IPS-15b (cell line): ENCODE data around the gene ZNF782.
"Not testable (repeated sequence)": the region's sequence is repeated elsewhere in the genome, so short reads cannot be mapped to it uniquely, and the experiment has no call there.

Source experiments
- H3K27me3 ChIP-seq: one replicate; pipeline ENCODE4 v1.6.1; 2013; ENCODE audit warnings: low read length; ENCODE audit not compliant: control insufficient read depth, insufficient read depth
- H3K36me3 ChIP-seq: one replicate; pipeline ENCODE4 v1.6.1; 2013; ENCODE audit warnings: low read length; ENCODE audit not compliant: control insufficient read depth, insufficient read depth
- H3K4me1 ChIP-seq: one replicate; pipeline ENCODE4 v1.6.1; 2013; ENCODE audit warnings: mild to moderate bottlenecking, low read length; ENCODE audit not compliant: control insufficient read depth, insufficient read depth
- H3K4me3 ChIP-seq: one replicate; pipeline ENCODE4 v1.5.1; 2013; ENCODE audit warnings: low read depth, low read length
- H3K9ac ChIP-seq: one replicate; pipeline ENCODE4 v1.6.1; 2013; ENCODE audit warnings: low read depth, mild to moderate bottlenecking, low read length
- H3K9me3 ChIP-seq: one replicate; pipeline ENCODE4 v1.6.1; 2013; ENCODE audit warnings: mild to moderate bottlenecking, low read length; ENCODE audit not compliant: control insufficient read depth, insufficient read depth

Gene ZNF782

GRCh38 chr9:96871176-96871575 is 16.9 kb upstream of the ZNF782 start:
- Histone ChIP-seq H3K4me1 (peaks cover 2% of the 10 kb centered on the region), H3K36me3 (no peaks in the 10 kb centered on the region), H3K9ac (no peak overlapping the region), H3K27me3 (peaks cover 21% of the 10 kb centered on the region), H3K9me3 (no peaks in the 10 kb centered on the region), H3K4me3 (no peak overlapping the region)

- no peaks in the 10 kb centered on the region for H3K9me3 ChIP-seq
- H3K9ac ChIP-seq: no peak overlapping the region
- H3K27me3 ChIP-seq: peaks cover 7% of the 10 kb centered on the region
- H3K4me3 ChIP-seq: no peak overlapping the region
- H3K36me3 ChIP-seq: no peaks in the 10 kb centered on the region
- no peaks in the 10 kb centered on the region for H3K4me1 ChIP-seq
Observed at GRCh38 chr9:96868709-96869108, 14.4 kb upstream of the ZNF782 start.

GRCh38 chr9:96867079-96867804 is 12.9 kb upstream of the ZNF782 start:
- H3K9ac ChIP-seq: no peak overlapping the region
- no peaks in the 10 kb centered on the region for H3K27me3 ChIP-seq
- no peaks in the 10 kb centered on the region for H3K4me1 ChIP-seq
- no peak overlapping the region for H3K4me3 ChIP-seq
- no peaks in the 10 kb centered on the region for H3K36me3 ChIP-seq
- no peaks in the 10 kb centered on the region for H3K9me3 ChIP-seq

GRCh38 chr9:96865240-96865639 is 10.9 kb upstream of the ZNF782 start:
- H3K27me3 ChIP-seq, H3K9ac ChIP-seq, H3K9me3 ChIP-seq, H3K4me1 ChIP-seq, H3K36me3 ChIP-seq, H3K4me3 ChIP-seq: not testable (repeated sequence)

- no peaks in the 10 kb centered on the region for H3K9me3 ChIP-seq
- H3K36me3 ChIP-seq: no peaks in the 10 kb centered on the region
- no peaks in the 10 kb centered on the region for H3K27me3 ChIP-seq
- no peak overlapping the region for H3K9ac ChIP-seq
- peaks cover 6% of the 10 kb centered on the region for H3K4me1 ChIP-seq
- H3K4me3 ChIP-seq: no peak overlapping the region
Observed at GRCh38 chr9:96859461-96860198, 5.3 kb upstream of the ZNF782 start.

- Histone ChIP-seq H3K9me3 (no peaks in the 10 kb centered on the region), H3K4me1 (peaks cover 6% of the 10 kb centered on the region), H3K9ac (no peak overlapping the region), H3K36me3 (no peaks in the 10 kb centered on the region), H3K27me3 (no peaks in the 10 kb centered on the region), H3K4me3 (no peak overlapping the region)
Observed at GRCh38 chr9:96858670-96859069, 4.4 kb upstream of the ZNF782 start.

- Histone ChIP-seq H3K4me3 (no peak overlapping the region), H3K27me3 (no peaks in the 10 kb centered on the region), H3K4me1 (peaks cover 9% of the 10 kb centered on the region), H3K9ac (no peak overlapping the region), H3K36me3 (no peaks in the 10 kb centered on the region), H3K9me3 (no peaks in the 10 kb centered on the region)
Observed at GRCh38 chr9:96858018-96858573, 3.8 kb upstream of the ZNF782 start.

- H3K4me1 ChIP-seq: peaks cover 9% of the 10 kb centered on the region
- H3K9ac ChIP-seq: no peak overlapping the region
- no peak overlapping the region for H3K4me3 ChIP-seq
- H3K9me3 ChIP-seq: no peaks in the 10 kb centered on the region
- no peaks in the 10 kb centered on the region for H3K36me3 ChIP-seq
- H3K27me3 ChIP-seq: no peaks in the 10 kb centered on the region
Observed at GRCh38 chr9:96856363-96857286, 2.3 kb upstream of the ZNF782 start.

- H3K9me3 ChIP-seq: no peaks in the 10 kb centered on the region
- H3K9ac ChIP-seq: no peak overlapping the region
- no peaks in the 10 kb centered on the region for H3K27me3 ChIP-seq
Observed at GRCh38 chr9:96854651-96855273, 448 bp upstream of the ZNF782 start.

GRCh38 chr9:96852676-96853075 is 1.6 kb downstream of the ZNF782 start:
- no peaks in the 10 kb centered on the region for H3K27me3 ChIP-seq
- H3K4me1 ChIP-seq: peaks cover 3% of the 10 kb centered on the region
- no peaks in the 10 kb centered on the region for H3K9me3 ChIP-seq
- no peak overlapping the region for H3K9ac ChIP-seq
- H3K4me3 ChIP-seq: no peak overlapping the region
- H3K36me3 ChIP-seq: no peaks in the 10 kb centered on the region

More at GRCh38 chr9:96854651-96855273, 448 bp upstream of the ZNF782 start:
- Histone ChIP-seq H3K4me1 (peaks cover 9% of the 10 kb centered on the region), H3K4me3 (peak overlapping the region; percentile 59), H3K36me3 (no peaks in the 10 kb centered on the region)

GRCh38 chr9:96844040-96844439 is 10.3 kb downstream of the ZNF782 start:
- Histone ChIP-seq H3K27me3 (no peaks in the 10 kb centered on the region), H3K36me3 (no peaks in the 10 kb centered on the region), H3K9me3 (no peaks in the 10 kb centered on the region), H3K4me1 (no peaks in the 10 kb centered on the region), H3K9ac (no peak overlapping the region), H3K4me3 (no peak overlapping the region)
